Measurements from ENCODE around the gene CFAP47.

The CFAP47 gene

DNA sequence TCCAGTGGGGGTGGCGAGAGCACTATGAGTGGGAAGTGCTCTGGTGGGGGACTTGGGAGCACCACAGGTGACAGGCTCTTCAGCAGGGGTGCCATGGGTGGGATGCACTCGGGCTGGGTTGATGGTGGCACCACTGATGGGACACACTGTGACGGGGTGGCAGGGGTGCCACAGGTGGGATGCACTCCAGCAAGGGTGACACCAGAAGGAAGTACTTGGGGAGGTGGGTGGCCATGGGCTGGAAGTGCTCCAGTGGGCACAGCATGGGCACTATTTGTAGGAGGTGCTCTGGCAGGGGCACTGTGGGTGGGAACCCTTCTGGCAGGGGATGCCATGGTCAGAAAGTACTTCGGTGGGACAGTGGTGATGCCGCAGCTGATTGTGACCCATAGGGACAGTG, 346.6 kb downstream of the CFAP47 start:
- DNase-seq = no peak

GRCh38 chrX:36310136-36310535, 390.6 kb downstream of the CFAP47 start:
- DNase-seq = no peak

- DNase-seq = no peak
Measured at GRCh38 chrX:36314303-36314702, 394.8 kb downstream of the CFAP47 start.

DNA sequence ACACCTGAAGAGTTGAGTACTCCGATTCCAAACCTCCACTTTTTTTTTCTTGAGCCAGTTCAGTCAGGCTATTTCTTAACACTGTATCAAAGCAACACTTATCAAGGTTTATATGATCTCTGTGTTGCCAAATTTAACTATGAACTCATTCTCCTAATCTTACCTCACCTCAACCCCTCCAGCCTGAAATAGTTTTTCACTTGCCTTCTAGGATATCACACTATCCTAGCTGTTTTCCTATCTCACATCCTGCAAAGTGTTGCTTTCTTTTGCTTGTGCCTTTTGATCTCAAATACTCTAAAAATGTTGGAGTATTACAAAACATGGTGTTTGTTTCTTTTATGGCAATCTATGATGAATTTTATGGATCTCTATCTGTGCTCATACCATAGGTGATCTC, 415.0 kb downstream of the CFAP47 start:
- DNase-seq = no peak

DNA sequence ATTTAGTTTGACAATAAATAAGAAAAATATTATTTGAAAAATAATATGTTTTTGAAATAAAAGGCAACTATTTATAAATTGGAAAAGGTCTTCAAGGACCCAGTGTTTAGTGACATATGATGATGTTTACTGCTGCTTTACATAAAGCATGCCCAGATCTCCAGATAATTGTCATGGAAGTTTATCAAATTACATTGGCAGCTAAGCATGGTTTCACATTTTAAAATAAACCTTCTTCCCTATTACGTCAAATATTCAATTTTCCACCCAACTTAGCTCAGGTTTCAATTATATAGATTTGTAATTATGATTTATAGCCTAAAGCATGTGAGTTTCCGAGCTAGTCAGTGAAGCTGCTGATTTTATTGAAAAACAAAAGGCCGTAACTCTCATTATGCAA, 417.2 kb downstream of the CFAP47 start:
- DNase-seq = no peak

DNA sequence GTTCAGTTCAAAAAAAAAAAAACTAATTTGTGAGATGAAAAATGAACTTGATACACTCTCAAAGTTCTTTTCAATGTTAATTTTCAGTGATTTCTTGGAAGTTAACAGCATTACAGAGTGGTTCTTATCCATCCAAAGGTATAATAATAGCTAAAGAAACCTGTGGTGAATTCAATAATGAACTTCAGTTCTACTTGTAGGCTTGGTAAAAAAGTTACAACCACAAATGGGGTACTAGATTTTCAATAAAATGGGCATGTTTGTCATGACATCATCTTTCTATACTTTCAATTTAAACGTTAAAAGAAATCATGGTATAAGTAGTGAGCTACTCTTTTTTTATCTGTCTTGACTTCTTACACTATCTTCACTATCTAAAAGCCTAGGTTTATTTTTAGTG, 424.8 kb downstream of the CFAP47 start:
- DNase-seq = no peak

DNA sequence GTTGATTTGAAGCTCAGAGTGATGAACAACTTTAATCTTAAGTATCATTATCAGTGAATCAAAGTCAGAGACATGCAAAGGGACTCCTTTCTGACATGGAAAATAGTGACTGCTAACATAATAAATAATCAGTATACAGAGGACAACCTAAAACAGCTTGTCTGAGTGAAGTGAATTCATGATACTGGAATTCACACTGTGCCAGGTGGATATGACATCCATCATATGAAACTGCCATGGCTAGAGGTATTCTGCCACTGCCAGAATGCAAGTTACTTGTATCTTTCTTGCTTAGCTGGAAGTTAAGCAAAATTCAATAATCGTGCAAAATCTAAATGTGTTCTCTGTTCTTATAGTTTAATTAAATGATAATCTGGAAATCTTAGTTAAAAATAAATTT, 429.0 kb downstream of the CFAP47 start:
- no peak for DNase-seq

- no peak for DNase-seq
Measured at GRCh38 chrX:36357855-36358254, 438.3 kb downstream of the CFAP47 start.

GRCh38 chrX:36364262-36364661, 444.7 kb downstream of the CFAP47 start:
- DNase-seq = no peak

DNA sequence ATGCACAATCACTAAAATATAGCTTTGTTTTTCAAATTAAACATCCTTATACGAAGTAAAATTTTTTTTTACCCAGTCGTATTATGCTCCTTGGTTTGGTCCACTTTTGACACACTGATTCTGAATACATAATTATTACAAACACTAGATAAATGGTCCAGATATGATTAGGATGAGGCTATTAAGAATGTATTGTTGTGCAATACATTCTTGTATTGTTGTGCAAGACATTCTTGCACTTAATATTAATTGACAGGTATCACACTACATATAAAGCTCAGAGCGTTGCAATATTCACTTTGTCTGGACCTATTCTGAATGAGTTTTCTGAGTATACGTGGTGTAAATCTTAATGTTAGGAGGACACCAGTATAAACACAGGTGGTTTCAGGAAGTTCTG, 464.0 kb downstream of the CFAP47 start:
- no peak for DNase-seq

GRCh38 chrX:36388901-36389300, 469.4 kb downstream of the CFAP47 start:
- DNase-seq = no peak

- DNase-seq = no peak
Measured at GRCh38 chrX:36401774-36402173, 482.2 kb downstream of the CFAP47 start.

DNA sequence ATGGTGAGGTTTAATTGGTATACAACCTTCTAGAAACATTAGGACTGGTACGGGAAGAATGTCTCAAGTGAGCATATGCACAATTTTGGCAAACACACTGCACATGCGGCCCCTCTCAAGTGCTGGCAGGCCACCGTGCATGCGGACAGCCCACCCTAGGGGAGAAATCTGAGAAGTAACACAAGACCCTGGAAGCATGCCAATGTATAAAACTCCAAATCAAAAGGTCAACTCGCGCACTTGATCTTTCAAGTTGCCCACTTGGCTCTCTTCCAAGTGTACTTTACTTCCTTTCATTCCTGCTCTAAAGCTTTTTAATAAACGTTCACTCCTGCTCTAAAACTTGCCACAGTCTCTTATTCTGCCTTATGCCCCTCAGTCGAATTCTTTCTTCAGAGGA, 488.3 kb downstream of the CFAP47 start:
- no peak for DNase-seq

DNA sequence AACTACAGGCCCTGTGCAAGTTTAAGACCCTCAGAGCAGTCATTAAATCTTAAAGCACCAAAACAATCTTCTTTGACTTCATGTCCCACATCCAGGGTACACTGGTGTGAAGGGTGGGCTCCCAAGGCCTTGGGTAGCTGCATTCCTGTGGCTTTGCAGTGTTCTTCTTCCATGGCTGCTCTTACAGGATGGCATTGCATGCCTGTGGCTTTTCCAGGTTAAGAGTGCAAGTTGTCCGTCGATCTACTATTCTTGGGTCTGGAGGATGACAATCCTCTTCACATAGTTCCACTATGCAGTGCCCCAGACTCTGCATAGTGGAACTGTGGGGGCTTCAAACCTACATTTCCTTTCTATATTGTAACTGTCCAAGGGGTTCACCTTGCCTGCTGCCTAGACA, 494.5 kb downstream of the CFAP47 start:
- DNase-seq = no peak

- DNase-seq = no peak
Measured at GRCh38 chrX:36422368-36422767, 502.8 kb downstream of the CFAP47 start.

- no peak for DNase-seq
Measured at GRCh38 chrX:36431819-36432218, 512.3 kb downstream of the CFAP47 start.

- no peak for DNase-seq
Measured at GRCh38 chrX:36434522-36434921, 515.0 kb downstream of the CFAP47 start.

Measured in NCI-H1436 treated with DMSO at 0.1 percent for 48 hours (cell line).